Embryonic facial prominence (tissue), 1 donor: Measurements from ENCODE around the gene NFATC1.

ENCODE experiments used
- DNase-seq: peaks from one replicate; pipeline ENCODE4 v3.0.0-alpha.2; 2016; ENCODE audit errors: extremely low spot score

NFATC1 gene

DNA sequence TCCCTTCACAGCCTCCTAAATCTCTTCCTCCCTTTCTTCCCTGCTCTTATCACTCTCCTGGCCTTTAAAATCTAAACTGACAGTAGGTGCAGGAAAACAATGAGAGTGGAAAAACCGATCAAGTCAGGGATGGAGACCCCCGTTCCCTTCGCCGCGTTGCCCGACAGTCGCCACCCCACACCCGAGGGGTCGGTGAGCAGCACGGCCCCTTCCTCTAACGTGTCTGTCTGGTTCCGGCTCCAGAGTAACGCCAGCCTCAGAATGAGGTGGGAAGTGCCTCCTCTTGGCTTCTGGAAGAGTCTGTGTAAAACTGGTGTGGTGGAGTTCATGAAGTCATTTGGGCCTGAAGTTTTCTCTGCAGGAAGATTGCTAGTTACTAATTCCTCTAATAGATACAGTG, 138.6 kb downstream of the NFATC1 start:
- no peak for DNase-seq

DNA sequence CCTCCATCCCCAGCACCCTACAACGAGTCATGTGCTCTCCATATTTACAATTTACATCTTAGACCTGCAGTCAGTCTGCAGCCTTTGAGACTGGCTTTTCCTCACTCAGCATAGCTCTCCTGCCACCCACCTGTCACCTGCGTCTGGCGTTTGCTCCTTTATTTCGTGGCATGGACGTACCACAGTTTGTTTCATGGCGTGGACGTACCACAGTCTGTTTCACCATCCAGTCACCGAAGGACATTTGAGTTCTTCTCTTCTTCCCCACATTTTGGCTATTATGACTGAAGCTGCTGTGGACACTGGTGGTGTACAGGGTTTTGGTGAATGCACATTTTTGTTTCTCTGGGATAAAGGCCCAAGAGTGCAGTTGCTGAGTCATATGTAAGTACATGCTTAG, 142.0 kb downstream of the NFATC1 start:
- no peak for DNase-seq

DNA sequence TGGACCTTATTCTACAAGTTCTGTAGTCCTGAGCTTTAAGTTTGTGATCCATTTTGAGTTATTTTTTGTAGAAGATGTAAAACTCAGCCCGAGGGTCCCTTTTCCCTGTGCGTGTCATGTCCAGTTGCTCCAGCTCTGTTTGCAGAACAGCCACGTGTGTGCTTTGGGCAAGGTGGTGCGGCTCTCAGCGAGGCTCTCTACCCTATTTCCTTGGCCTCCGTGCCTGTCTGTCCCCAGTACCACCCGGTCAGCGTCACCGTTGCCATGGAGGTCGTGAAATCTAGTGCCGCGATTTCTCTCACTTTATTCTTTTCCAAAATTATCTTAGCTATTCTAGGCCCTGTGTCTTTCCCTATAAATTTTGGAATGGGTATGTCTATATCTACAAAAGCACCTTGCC, 142.9 kb downstream of the NFATC1 start:
- no peak for DNase-seq

DNA sequence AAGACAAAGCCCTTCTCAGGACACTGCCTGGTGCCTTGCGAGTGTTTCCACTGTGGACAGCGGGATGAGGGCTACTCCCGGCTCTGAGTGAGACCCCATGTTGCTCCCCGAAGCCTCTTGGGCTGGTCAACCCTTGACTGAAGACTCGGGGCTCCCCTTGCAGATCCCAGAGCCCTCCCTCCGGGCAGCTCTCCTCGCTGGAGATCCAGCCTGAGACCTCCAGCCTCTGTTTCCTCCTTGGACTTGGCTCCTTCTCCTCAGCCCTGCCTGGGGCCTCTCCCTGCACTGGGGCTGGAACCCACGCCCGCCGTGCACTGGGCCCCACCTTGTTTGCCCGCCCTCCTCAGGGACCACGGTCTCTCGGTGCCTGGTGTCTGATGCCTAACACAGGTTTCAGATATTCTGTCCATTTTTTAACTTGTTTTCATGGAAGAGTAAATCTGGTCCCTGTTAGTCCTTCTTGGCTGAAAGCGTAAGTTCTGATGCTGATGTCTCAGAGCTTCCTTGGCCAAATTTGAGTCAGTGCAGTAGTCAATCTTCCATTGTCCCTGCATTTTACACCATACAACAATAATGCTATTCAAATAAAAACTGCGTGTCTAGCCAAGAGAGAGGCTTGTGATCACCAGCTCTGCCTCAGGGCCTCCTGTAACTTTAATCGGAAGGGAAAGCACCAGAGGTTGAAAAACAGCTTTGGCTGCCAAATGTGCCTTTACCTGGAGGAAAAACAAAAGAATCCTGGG, 144.6 kb downstream of the NFATC1 start:
- no peak for DNase-seq

DNA sequence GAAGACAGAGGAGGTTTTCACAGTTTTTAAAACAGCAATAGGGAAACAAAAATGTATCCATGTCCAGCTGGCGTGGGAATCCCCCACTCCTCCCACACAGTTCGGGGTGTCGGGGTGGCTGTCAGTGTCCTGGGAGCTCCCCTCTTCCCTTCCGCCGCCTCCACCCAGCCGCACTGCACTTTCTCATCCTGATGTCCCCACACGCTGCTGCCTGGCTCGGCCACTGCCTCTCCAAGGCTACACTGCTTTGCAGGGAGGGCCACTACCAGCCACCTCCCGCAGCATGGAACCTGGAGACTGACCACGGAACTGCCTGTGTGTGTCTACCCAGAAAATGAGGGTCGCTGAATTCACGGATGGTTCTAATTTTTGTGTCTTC, 145.2 kb downstream of the NFATC1 start:
- no peak for DNase-seq

DNA sequence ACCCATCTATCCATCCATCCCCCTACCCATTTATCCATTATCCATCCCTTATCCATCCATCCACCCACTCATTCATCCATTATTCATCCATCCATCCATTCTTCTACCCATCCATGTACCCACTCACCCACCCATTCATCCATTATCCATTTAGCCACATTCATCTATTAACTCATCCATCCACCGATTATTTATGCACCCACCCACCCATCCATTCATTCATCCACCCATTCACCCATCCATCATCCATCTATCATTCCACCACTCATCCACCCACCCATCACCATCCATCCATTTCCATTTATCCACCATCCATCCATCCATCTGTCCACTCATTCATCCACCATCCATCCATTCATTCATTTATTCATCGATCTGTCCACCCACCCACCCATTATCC, 146.5 kb downstream of the NFATC1 start:
- no peak for DNase-seq

DNA sequence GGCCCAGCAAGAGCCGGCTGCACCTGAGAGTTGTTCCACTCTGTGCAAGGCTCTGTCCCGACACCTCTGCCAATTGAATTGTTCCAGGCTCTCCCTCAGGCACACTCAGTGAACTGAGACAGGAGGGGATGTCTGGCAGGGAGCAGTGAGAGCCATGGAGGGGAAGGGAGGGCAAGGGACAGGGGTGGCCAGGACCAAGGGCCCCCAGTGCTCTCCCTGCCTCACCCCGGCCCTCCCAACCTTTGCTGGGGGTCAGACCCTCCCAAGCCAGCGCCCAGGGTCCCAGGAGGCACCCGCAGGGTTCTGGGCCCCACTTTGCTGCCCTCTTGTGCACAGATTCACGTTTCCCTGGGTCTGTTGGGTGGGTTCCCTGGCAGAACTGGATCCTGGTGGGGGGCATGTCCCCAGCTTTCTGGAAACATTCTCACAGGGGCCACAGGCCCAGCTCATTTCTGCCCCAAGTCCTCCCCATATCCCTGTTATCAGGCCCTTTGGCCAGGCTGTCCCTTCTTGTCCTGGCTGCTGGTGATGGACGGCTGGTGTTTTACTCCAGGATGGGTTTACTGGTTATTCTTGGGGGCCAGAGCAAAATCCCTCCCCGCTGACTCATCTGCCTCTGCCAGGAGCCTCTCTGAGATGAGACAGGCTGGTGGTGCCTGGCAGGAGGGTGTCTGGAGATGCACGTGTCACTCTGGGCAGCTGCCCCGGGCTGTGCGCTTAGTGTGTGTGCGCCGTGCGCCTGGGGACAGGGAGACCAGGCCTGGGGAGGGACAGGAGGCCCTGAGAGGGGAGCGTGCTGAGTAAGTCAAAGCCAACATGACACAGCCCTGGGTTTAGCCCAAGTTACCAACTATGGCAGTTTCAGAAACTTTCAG, 147.4 kb downstream of the NFATC1 start:
- no peak for DNase-seq

DNA sequence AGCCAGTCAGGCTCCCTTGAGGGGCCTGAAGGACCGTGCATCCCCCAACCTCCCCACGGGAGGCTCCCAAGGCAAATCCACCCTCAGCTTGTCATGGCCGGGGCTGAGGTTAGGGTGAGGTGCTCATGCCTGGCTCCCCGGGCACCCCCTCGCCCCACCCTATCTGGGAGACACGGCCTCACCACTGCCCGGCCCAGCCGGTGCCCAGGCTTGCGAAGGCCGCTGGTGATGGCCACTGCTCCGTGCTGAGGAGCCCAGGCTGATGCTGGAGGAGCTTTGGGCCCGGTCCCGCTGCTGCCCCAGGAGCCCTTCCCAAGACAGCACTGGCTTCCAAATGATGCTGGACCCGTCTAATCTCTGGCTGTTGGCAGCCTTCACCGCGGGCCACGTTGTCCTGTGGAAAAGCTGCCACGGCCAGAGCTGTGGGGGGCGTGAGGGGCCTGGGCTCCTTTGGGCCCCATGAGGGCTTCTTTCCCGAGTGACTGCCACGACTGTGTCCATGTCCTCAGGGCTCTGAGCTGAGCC, 148.2 kb downstream of the NFATC1 start:
- DNase-seq: no peak

DNA sequence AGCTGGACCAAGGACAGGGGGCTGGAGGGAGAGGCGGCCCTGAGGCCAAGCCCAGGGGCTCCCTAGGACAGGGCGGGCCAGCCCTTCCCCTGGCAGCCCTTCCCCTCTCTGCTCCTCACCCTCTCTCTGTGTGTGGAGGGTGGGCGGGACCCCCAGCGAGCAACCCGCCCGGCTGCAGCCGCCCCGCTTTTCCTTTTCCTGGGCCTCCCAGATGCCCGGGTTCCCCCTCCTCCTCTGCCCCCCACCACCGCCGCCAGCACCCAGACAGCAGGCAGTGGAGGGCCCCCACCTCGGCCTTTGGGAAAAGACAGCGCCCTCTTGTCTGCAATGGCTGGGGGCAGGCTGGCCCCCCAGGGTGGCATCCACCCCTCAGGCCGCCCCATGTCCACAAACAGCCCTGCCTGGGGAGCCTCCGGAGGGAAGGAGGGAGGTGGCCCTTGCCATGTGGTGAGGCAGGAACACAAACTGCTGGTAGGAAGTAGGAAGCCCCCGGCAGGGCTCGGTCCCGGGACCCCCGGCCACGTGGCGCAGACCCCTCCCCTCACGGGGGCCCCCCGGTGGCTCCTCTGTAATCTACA, 148.7 kb downstream of the NFATC1 start:
- no peak for DNase-seq

DNA sequence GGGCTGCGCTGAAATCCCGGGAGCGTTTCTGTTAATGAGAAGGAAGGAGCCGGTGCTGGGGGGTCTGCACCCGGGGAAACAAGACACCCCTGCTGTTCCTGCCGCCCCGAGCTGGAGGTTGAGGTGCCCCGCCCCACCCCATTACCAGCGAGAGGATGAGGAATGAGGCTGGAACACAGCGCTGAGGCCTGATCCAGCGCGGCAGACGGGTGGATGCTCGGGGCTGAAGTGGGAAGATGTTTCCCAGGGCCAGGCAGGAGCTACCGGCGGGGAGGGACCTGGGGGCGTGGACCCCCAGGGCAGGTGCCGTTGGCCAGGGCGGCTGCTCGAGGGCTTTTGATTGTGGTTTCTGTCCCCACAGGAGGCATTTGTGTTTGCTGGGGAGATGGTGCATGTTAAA, 149.5 kb downstream of the NFATC1 start:
- DNase-seq: no peak

DNA sequence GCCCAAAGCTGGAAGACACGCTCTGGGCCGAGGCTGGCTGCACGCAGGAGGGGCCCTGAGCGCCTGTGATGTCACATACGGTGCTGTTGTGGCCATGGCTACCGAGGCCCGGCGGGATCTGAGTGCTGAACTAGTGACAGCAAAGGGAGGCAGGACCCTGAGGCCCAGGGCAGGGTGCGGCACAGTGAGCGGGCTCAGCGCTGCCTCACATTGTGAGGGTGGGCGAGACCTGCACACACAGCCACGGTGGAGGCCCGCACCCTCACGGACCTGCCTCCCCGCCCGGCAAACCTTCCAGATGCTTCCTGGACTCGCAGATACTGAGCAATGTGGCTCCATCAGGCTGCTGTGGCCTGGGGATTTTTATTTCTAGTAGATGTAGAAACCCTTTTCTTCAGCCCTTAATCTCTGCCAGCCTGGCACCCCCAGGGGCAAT, 150.0 kb downstream of the NFATC1 start:
- no peak for DNase-seq

DNA sequence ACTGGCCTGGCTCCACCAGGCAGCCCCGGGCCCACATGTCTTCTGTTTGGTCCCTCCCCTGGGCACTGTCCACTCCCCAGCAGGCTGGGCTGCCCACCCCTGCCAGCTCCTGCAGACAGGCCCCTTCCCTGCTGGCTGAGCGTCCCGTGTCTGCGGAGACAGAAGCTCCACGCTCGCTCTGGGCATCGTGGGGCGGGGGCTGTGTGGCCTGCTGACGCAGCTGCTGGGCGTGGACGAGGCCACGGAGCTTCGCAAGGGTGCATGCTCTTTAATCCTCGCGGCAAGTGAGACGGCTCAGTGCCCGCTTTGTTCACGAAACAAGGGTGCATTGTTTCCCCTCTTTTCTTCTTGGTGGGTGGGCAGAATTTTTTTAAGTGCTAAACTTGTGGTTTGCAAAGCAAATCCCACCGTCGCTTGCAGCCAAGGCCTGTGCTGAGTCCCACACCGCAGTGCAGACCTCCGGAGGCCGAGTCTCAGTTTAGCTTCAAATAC, 151.1 kb downstream of the NFATC1 start:
- DNase-seq: no peak

DNA sequence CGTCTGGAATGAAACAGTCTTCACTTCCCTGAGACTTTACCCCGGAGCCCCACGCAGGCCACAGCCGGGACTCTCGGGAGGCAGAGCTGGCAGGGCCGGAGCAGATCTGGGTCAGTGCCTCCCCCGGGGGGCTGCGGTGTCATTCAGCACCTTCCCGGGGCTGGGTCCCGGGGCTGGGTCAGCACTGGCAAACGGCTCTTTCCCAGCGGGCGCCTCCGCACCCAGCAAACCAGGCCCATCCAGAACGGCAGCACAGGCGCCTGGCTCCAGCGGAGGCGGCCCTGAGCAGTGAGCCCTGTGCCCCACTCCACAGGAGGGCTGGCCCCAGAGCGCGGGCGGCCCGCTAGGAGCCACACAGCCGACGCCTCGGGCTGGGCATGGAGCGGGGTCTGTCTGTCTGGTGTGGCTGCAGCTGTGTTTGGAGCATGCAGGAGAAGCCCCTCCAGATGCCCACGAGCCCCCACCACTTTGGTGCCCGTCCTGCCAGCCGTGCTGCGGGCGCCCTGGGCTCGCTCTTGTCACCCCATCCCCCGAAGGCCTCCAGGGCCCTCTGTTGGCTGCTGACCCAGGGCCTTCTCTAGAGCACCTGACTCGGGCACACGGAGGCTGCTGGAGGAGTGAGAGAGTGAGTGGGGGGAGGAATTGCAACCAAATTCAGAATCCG, 151.8 kb downstream of the NFATC1 start:
- no peak for DNase-seq

DNA sequence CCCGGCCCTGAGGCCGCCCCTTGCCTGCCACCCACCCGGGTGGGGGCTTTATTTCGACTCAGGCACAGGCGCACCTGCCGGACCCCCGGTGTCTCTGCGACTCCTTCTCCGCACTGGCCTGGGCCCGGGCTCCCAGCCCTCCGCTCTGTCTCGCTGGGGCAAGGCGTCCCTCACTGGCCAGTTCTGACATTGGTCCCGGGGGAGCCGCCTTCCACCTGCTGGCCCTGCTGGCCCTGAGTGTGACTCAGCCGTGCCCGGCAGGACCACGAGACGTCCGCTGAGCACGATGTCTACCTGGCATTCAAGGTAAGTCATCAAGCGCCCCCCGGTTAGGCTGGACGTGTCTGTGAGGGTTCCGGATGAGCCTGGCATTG, 152.3 kb downstream of the NFATC1 start:
- DNase-seq: no peak

DNA sequence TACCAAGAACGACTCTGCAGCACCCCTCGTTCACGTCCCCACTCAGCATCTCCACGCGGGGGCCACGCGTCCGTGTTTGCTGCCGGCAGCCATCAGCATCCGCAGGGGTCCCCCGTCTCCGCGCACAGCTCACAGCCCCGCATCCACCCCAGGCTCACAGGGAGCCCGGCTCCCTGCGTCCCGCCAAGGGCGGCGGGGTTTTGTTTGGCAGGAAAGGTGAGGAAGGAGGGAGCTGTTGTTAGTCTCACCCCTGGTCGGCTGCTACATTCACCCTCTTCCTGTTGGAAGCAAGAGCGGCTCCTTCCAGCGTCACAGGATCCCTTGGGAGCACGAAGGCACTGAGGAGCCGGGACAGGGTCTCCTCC, 152.9 kb downstream of the NFATC1 start:
- no peak for DNase-seq

DNA sequence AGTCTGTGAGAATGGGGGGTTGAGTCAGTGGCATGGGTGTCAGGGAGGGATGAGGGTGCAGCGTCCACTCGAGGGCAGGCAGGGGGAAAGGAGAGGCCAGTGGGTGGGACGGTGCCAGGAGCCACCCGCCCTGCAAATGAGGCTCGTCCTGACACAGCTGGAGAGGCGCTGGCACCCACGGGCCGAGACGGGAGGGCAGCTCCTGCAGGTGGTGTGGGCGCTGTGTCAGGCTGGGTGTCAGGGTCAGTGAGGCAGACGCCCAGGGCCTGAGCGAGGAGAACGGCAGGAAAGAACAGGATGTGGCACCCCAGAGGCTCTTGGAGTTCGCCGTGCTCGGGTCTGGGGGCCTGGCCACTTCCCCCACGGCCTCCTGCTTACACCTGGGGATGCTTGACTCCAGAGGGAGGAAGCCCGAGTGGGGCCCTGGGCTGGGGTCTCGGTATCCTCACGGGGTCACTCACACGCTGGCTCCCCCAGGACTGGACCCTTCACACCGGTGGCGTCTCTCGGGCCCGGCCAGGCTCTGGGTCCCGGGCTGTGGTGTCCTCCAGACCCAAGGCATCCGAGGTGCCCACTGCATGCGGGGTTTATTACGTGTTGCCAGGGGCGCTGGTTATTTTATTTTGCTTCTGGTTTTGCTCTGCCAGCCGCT, 153.4 kb downstream of the NFATC1 start:
- no peak for DNase-seq

DNA sequence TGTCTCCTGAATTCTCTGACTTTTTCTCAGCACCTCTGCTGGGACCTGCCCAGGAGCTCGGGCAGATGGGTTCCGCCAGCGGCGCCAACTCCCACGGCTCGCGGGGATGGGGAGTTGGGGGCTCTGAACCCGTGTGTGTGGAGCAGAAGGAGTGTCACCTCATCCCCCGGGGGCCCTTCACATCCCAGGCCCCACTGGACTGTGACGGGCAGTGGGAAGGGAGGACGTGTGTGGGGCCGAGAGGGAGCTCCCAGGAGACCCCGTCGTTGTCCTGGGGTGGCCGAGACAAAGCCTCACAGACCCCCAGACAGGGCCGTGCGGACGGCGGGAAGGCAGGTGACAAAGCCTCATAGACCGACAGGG, 153.9 kb downstream of the NFATC1 start:
- DNase-seq: no peak

DNA sequence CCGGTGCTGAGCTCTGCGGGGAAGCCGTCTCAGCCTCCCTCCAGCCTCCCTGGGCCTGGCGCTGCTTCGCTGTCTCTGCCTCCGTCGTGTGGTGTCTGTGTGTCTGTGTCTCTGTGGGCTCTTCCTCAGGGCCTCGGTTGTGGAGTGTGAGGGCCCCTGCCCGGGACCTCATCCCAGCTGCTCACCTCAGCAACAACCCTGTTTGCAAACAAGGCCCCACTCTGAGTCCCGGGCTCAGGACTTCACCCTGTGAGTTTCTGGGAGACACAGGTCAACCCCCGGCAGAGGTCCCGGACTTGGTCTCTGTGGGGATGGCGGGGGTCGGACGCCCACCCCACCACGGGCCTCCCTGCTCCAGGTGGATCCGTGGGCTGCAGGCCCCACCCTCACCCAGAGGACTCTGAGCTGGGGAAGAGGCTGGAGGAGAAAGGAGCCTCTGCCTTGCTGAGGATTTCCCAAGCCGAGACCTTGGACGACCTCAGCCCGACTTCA, 156.5 kb downstream of the NFATC1 start:
- DNase-seq: no peak

DNA sequence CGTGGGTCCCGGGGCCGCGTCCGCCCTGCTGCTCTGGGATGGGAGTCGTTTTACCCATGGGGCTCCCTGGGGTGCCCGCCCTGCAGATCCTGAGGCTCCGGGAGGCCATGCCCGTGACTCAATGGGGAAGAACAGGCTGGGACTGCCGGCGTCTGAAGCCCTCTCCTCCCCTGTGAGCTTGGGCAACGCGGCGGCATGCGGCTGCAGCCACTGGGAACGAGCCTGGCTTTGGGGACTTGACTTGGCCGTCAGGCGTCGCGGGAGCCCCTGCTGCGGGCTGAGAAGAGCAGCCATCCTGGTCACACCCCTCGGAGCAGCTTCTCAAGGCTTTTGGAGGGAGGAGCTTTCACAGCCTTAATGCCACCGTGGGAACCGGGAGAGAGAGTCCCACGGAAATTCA, 157.0 kb downstream of the NFATC1 start:
- no peak for DNase-seq

DNA sequence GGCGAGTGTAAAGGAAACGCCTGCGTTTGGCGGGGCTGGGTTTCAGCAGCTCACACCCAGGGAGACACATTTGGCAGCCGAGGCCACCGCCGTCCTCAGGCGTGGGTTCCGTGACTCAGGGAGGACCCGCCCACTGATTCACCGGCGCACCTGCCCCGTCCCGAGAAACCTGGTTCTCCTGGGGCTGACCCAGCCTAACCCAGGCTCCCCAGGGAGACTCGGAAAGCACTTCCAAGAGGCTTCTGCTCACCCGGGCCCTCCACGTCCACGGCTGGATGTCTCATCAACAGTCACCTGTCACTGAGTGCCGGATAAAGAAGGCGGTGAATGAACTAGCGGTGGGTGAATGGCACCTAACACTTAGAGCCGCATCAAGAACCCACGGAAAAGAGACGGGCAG, 157.4 kb downstream of the NFATC1 start:
- no peak for DNase-seq

DNA sequence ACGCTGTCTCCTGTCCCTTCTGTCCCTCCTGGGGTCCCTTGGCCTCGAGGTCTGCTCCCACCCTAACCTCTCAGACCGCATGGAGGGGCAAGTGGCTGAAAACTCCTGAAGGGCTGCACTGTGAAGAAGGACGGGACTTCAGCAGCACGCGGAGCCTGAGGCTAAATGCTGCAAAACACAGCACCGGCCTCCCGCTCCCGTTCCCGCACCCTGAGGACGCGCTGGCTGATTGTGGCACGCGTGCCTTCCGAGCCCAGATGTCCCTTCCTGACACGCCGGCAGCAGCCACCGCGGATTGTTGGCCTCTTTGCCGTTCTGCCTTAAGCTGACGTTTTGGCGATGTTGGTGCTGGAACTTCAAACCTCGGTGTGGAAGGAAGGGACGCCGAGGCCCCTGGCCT, 158.0 kb downstream of the NFATC1 start:
- DNase-seq: no peak
